Measurements from ENCODE around the gene TAS1R3. TPM values are rescaled to one million over a fixed set of nuclear protein-coding genes. Genes with fewer than 3 reads are reported as not detected.

The TAS1R3 gene
- total RNA-seq, 2 experiments from 2014 or later: 0.13 to 0.14 TPM

GRCh38 chr1:1380860-1381259, 49.8 kb downstream of the TAS1R3 start:
- ATAC-seq (no peak), DNase-seq (no peak)
- peaks cover 2% of the 10 kb centered on the region for H3K36me3 Mint-ChIP-seq (ENCODE audit: low read depth)
- H3K4me1 Mint-ChIP-seq (ENCODE audit: low read depth): peaks cover 4% of the 10 kb centered on the region
- POLR2A ChIA-PET: interaction anchor here (1.1 to 1.4 kb wide), 3 partner anchors 11 to 19 kb away, joined by 3 to 4 read pairs (median 3); no protein-coding TSS in a partner anchor
- H3K9me3 Mint-ChIP-seq: no peaks in the 10 kb centered on the region
- H3K27me3 Mint-ChIP-seq: no peaks in the 10 kb centered on the region
- CTCF ChIA-PET: no interaction called here
- intact Hi-C loops (cut with micrococcal nuclease): no loop called here
- no peak overlapping the region for H3K4me3 Mint-ChIP-seq
- no peak for TF ChIP-seq CTCF (IDR thresholded peaks at IDR 0.05)
- no peak overlapping the region for H3K27ac Mint-ChIP-seq

- POLR2A ChIA-PET: interaction anchor here (1.1 to 1.4 kb wide), 3 partner anchors 11 to 19 kb away, joined by 3 to 4 read pairs (median 3); no protein-coding TSS in a partner anchor
- no peaks in the 10 kb centered on the region for H3K27me3 Mint-ChIP-seq
- ATAC-seq (no peak), DNase-seq (no peak)
- no peak for TF ChIP-seq CTCF (IDR thresholded peaks at IDR 0.05)
- H3K27ac Mint-ChIP-seq: no peak overlapping the region
- intact Hi-C loops (cut with micrococcal nuclease): no loop called here
- H3K9me3 Mint-ChIP-seq: no peaks in the 10 kb centered on the region
- H3K36me3 Mint-ChIP-seq (ENCODE audit: low read depth): peaks cover 6% of the 10 kb centered on the region
- H3K4me1 Mint-ChIP-seq (ENCODE audit: low read depth): peaks cover 4% of the 10 kb centered on the region
- CTCF ChIA-PET: no interaction called here
- H3K4me3 Mint-ChIP-seq: no peak overlapping the region
Observed at GRCh38 chr1:1381294-1381693, 50.2 kb downstream of the TAS1R3 start.

Small RNA genes within 50 kb of the gene (microRNA-seq; reads per million reads assigned to microRNA genes)
- gene MIR6726 (ENCODE audit: borderline microRNAs expressed, borderline replicate concordance): 1.2 reads per million
- gene MIR6727 (ENCODE audit: borderline microRNAs expressed, borderline replicate concordance): not detected
- gene MIR6808 (ENCODE audit: borderline microRNAs expressed, borderline replicate concordance): not detected

Other genes with a start within 250 kb of the TAS1R3 start
- gene C1orf159, start 215.2 kb upstream of the TAS1R3 start, total RNA-seq: 10 to 100 TPM; 17.5 to 20.3 TPM
- gene TTLL10, start 157.4 kb upstream of the TAS1R3 start, total RNA-seq: not detected
- 100 to 1,000 TPM; 126 to 135 TPM for gene TNFRSF18, start 124.7 kb upstream of the TAS1R3 start, total RNA-seq
- 100 to 1,000 TPM; 137 to 142 TPM for gene TNFRSF4, start 117.1 kb upstream of the TAS1R3 start, total RNA-seq
- gene SDF4, start 99.3 kb upstream of the TAS1R3 start, total RNA-seq: 10 to 100 TPM; 81.5 to 87.5 TPM
- gene B3GALT6, start 99.0 kb upstream of the TAS1R3 start, total RNA-seq: 10 to 100 TPM; 13.1 to 14.3 TPM
- 1 to 10 TPM; 2.6 to 4.9 TPM for gene C1QTNF12, start 84.6 kb upstream of the TAS1R3 start, total RNA-seq
- gene UBE2J2, start 57.4 kb upstream of the TAS1R3 start, total RNA-seq: 10 to 100 TPM; 52.3 to 59.2 TPM
- gene SCNN1D, start 50.8 kb upstream of the TAS1R3 start, total RNA-seq: 1 to 10 TPM; 4.9 to 5.6 TPM
- gene ACAP3, start 23.4 kb upstream of the TAS1R3 start, total RNA-seq: 10 to 100 TPM; 41.1 to 42.5 TPM
- 10 to 100 TPM; 23.9 to 25.4 TPM for gene PUSL1, start 22.7 kb upstream of the TAS1R3 start, total RNA-seq
- gene INTS11, start 6.6 kb upstream of the TAS1R3 start, total RNA-seq: 100 to 1,000 TPM; 110 to 122 TPM
- 10 to 100 TPM in 1 of 2 experiments, 1 to 10 TPM in 1; 8.4 to 11.0 TPM for gene CPTP, start 6.5 kb upstream of the TAS1R3 start, total RNA-seq
- 10 to 100 TPM; 37.2 to 39.2 TPM for gene DVL1, start 18.1 kb downstream of the TAS1R3 start, total RNA-seq
- gene MXRA8, start 27.3 kb downstream of the TAS1R3 start, total RNA-seq: under 1 TPM; 0.92 to 0.98 TPM
- 100 to 1,000 TPM; 127 TPM for gene AURKAIP1, start 43.9 kb downstream of the TAS1R3 start, total RNA-seq
- gene CCNL2, start 68.1 kb downstream of the TAS1R3 start, total RNA-seq: 10 to 100 TPM; 86.3 to 92.4 TPM
- 100 to 1,000 TPM; 127 to 129 TPM for gene MRPL20, start 76.0 kb downstream of the TAS1R3 start, total RNA-seq
- not detected for gene ANKRD65, start 90.0 kb downstream of the TAS1R3 start, total RNA-seq
- under 1 TPM; 0.72 to 0.97 TPM for gene VWA1, start 104.4 kb downstream of the TAS1R3 start, total RNA-seq
- 1 to 10 TPM in 1 of 2 experiments, under 1 TPM in 1; 0.99 to 1.8 TPM for gene ATAD3C, start 118.4 kb downstream of the TAS1R3 start, total RNA-seq
- gene ATAD3B, start 140.5 kb downstream of the TAS1R3 start, total RNA-seq: 10 to 100 TPM; 42.5 to 48.1 TPM
- 10 to 100 TPM; 61.7 to 65.1 TPM for gene ATAD3A, start 180.9 kb downstream of the TAS1R3 start, total RNA-seq
- under 1 TPM; 0.45 to 0.74 TPM for gene TMEM240, start 209.3 kb downstream of the TAS1R3 start, total RNA-seq
- 100 to 1,000 TPM; 111 to 113 TPM for gene SSU72, start 243.6 kb downstream of the TAS1R3 start, total RNA-seq